ENCODE measurements around the gene REG3G. TPM values are rescaled to one million over a fixed set of nuclear protein-coding genes. Genes with fewer than 3 reads are reported as not detected.
"Not testable (repeated sequence)": the region's sequence is repeated elsewhere in the genome, so short reads cannot be mapped to it uniquely, and the experiment has no call there.

Gene REG3G
- total and polyA plus RNA-seq, 5 donors: not detected

GRCh38 chr2:79016342-79016741 is 9.2 kb upstream of the REG3G start:
- H3K4me3 ChIP-seq (ENCODE audit: low read length): no peak overlapping the region
- no peaks in the 10 kb centered on the region for H3K9me3 ChIP-seq (ENCODE audit: control insufficient read depth, low read length)
- DNase-seq (no peak), ATAC-seq (no peak)
- no peaks in the 10 kb centered on the region for H3K4me1 ChIP-seq (ENCODE audit: control insufficient read depth, insufficient read depth, low read length)
- 84% methylated on average over 4 of the region's 4 CpGs for WGBS
- intact Hi-C loops (cut with DNase I): no loop called here
- no peaks in the 10 kb centered on the region for H3K27me3 ChIP-seq (ENCODE audit: control insufficient read depth, insufficient read depth)
- H3K27ac ChIP-seq (ENCODE audit: low read length): no peak overlapping the region

GRCh38 chr2:79026061-79026460 is 559 bp downstream of the REG3G start:
- H3K27ac ChIP-seq (ENCODE audit: low read length): no peak overlapping the region
- 74% methylated on average over 4 of the region's 4 CpGs for WGBS

GRCh38 chr2:79039944-79040343 is 14.4 kb downstream of the REG3G start:
- Histone ChIP-seq H3K27ac (ENCODE audit: low read length) (no peak overlapping the region), H3K27me3 (ENCODE audit: control insufficient read depth, insufficient read depth) (no peaks in the 10 kb centered on the region), H3K4me1 (ENCODE audit: control insufficient read depth, insufficient read depth, low read length) (no peaks in the 10 kb centered on the region), H3K9me3 (ENCODE audit: control insufficient read depth, low read length) (no peaks in the 10 kb centered on the region), H3K4me3 (ENCODE audit: low read length) (no peak overlapping the region)
- 56% methylated on average over 3 of the region's 3 CpGs for WGBS
- intact Hi-C loops (cut with DNase I): no loop called here
- no peak for ATAC-seq
- no peak for DNase-seq

More at GRCh38 chr2:79026061-79026460, 559 bp downstream of the REG3G start:
- no peaks in the 10 kb centered on the region for H3K4me1 ChIP-seq (ENCODE audit: control insufficient read depth, insufficient read depth, low read length)
- DNase-seq: no peak
- no peaks in the 10 kb centered on the region for H3K27me3 ChIP-seq (ENCODE audit: control insufficient read depth, insufficient read depth)
- H3K9me3 ChIP-seq (ENCODE audit: control insufficient read depth, low read length): no peaks in the 10 kb centered on the region
- intact Hi-C loops (cut with DNase I): no loop called here
- ATAC-seq: no peak
- H3K4me3 ChIP-seq (ENCODE audit: low read length): no peak overlapping the region

GRCh38 chr2:79041032-79041448 is 15.5 kb downstream of the REG3G start:
- Histone ChIP-seq H3K4me1 (ENCODE audit: control insufficient read depth, insufficient read depth, low read length) (no peaks in the 10 kb centered on the region), H3K9me3 (ENCODE audit: control insufficient read depth, low read length) (no peaks in the 10 kb centered on the region), H3K4me3 (ENCODE audit: low read length) (no peak overlapping the region), H3K27ac (ENCODE audit: low read length) (no peak overlapping the region), H3K27me3 (ENCODE audit: control insufficient read depth, insufficient read depth) (no peaks in the 10 kb centered on the region)
- DNase-seq: no peak
- intact Hi-C loops (cut with DNase I): no loop called here
- no peak for ATAC-seq
- WGBS: 8% methylated on average over 1 of the region's 1 CpG

- H3K4me1 ChIP-seq (ENCODE audit: control insufficient read depth, insufficient read depth, low read length); intact Hi-C loops (cut with DNase I); H3K27ac ChIP-seq (ENCODE audit: low read length); ATAC-seq; H3K27me3 ChIP-seq (ENCODE audit: control insufficient read depth, insufficient read depth); H3K4me3 ChIP-seq (ENCODE audit: low read length); H3K9me3 ChIP-seq (ENCODE audit: control insufficient read depth, low read length): not testable (repeated sequence)
- 40% methylated on average over 5 of the region's 5 CpGs for WGBS
- peak in 1 of 3 donors; percentile 38 for DNase-seq
Observed at GRCh38 chr2:79053486-79053885, 28.0 kb downstream of the REG3G start.

- H3K4me1 ChIP-seq (ENCODE audit: control insufficient read depth, insufficient read depth, low read length); ATAC-seq; H3K27ac ChIP-seq (ENCODE audit: low read length); H3K4me3 ChIP-seq (ENCODE audit: low read length); H3K9me3 ChIP-seq (ENCODE audit: control insufficient read depth, low read length); intact Hi-C loops (cut with DNase I); DNase-seq; H3K27me3 ChIP-seq (ENCODE audit: control insufficient read depth, insufficient read depth): not testable (repeated sequence)
- WGBS: 77% methylated on average over 5 of the region's 5 CpGs
Observed at GRCh38 chr2:79054769-79055168, 29.3 kb downstream of the REG3G start.

GRCh38 chr2:79065201-79065600 is 39.7 kb downstream of the REG3G start:
- no peaks in the 10 kb centered on the region for H3K27me3 ChIP-seq (ENCODE audit: control insufficient read depth, insufficient read depth)
- DNase-seq: no peak
- 68% methylated on average over 2 of the region's 2 CpGs for WGBS
- no peaks in the 10 kb centered on the region for H3K4me1 ChIP-seq (ENCODE audit: control insufficient read depth, insufficient read depth, low read length)
- intact Hi-C loops (cut with DNase I): no loop called here
- ATAC-seq: no peak
- H3K9me3 ChIP-seq (ENCODE audit: control insufficient read depth, low read length): no peaks in the 10 kb centered on the region
- H3K27ac ChIP-seq (ENCODE audit: low read length): no peak overlapping the region
- H3K4me3 ChIP-seq (ENCODE audit: low read length): no peak overlapping the region

- Histone ChIP-seq H3K9me3 (ENCODE audit: control insufficient read depth, low read length) (no peaks in the 10 kb centered on the region), H3K4me1 (ENCODE audit: control insufficient read depth, insufficient read depth, low read length) (no peaks in the 10 kb centered on the region), H3K27me3 (ENCODE audit: control insufficient read depth, insufficient read depth) (no peaks in the 10 kb centered on the region), H3K4me3 (ENCODE audit: low read length) (no peak overlapping the region), H3K27ac (ENCODE audit: low read length) (no peak overlapping the region)
- ATAC-seq (no peak), DNase-seq (no peak)
- 79% methylated on average over 2 of the region's 2 CpGs for WGBS
- intact Hi-C loops (cut with DNase I): no loop called here
Observed at GRCh38 chr2:79071078-79071477, 45.6 kb downstream of the REG3G start.

Other genes starting within 250 kb of the REG3G start
- not detected for gene REG1B, start 62.3 kb downstream of the REG3G start, total RNA-seq
- gene REG1B, start 62.3 kb downstream of the REG3G start, polyA plus RNA-seq: 0.20 TPM
- 1 to 10 TPM in 1 of 4 donors, not detected in 3; 1.4 TPM for gene REG1A, start 94.8 kb downstream of the REG3G start, total RNA-seq
- gene REG1A, start 94.8 kb downstream of the REG3G start, polyA plus RNA-seq: 1.7 TPM
- 1 to 10 TPM in 1 of 4 donors, not detected in 3; 1.9 TPM for gene REG3A, start 134.1 kb downstream of the REG3G start, total RNA-seq
- 0.41 TPM for gene REG3A, start 134.1 kb downstream of the REG3G start, polyA plus RNA-seq

Measured in right cardiac atrium (tissue), 5 donors.